Keratinocyte (primary cell): Measurements from ENCODE around the gene CLEC4C. TPM values are rescaled to one million over a fixed set of nuclear protein-coding genes. Genes with fewer than 3 reads are reported as not detected.
A peak's percentile ranks its signal among the peaks of the same experiment; 100 is the strongest.

Source experiments
- DNase-seq: peaks from one replicate; pipeline ENCODE4 v3.0.0-alpha.2; 2011; ENCODE audit warnings: low read depth, missing footprints, low spot score
- FAIRE-seq: peaks from 2 replicates; lab custom pipeline; 2011; peaks lifted over from hg19 to GRCh38; lab: Jason Lieb, UNC
- H2AFZ ChIP-seq: 2 replicates; pipeline ENCODE4 v1.6.0; 2012; ENCODE audit warnings: low read length, control low read depth, inconsistent platforms; ENCODE audit not compliant: control insufficient read depth
- H3K27ac ChIP-seq: 2 replicates; pipeline ENCODE4 v1.5.1; 2011; ENCODE audit warnings: low read length; ENCODE audit not compliant: control insufficient read depth, insufficient read depth
- H3K27me3 ChIP-seq: 3 replicates; pipeline ENCODE4 v1.6.0; 2011; ENCODE audit warnings: low read length; ENCODE audit not compliant: control insufficient read depth, insufficient read depth; ENCODE audit errors: extremely low read depth
- H3K36me3 ChIP-seq, 2 experiments: 2 replicates in 1 of 2; 3 replicates in 1 of 2; pipeline ENCODE4 v1.5.1; 2011; ENCODE audit warnings: low read length in 2 of 2, mild to moderate bottlenecking in 1 of 2; ENCODE audit not compliant: control insufficient read depth in 2 of 2, insufficient read depth in 2 of 2; ENCODE audit errors: extremely low read depth in 1 of 2
- H3K4me1 ChIP-seq: 3 replicates; pipeline ENCODE4 v1.5.1; 2011; ENCODE audit warnings: low read length; ENCODE audit not compliant: control insufficient read depth, insufficient read depth; ENCODE audit errors: extremely low read depth
- H3K4me2 ChIP-seq: 3 replicates; pipeline ENCODE4 v1.6.0; 2011; ENCODE audit warnings: low read depth, low read length; ENCODE audit not compliant: control insufficient read depth, insufficient read depth; ENCODE audit errors: extremely low read depth
- H3K4me3 ChIP-seq, 3 experiments: fragments of 200-600 bp in 1 of 3; sonication (generic) in 1 of 3; 2 replicates in 2 of 3; 3 replicates in 1 of 3; pipeline ENCODE4 v1.5.1; 2011 to 2016; ENCODE audit warnings: low read length in 3 of 3, mild to moderate bottlenecking in 3 of 3, control low read depth in 2 of 3, inconsistent platforms in 1 of 3, low read depth in 1 of 3, mixed read lengths in 1 of 3, mixed run types in 1 of 3, moderate library complexity in 1 of 3; ENCODE audit not compliant: control insufficient read depth in 2 of 3, insufficient read depth in 2 of 3; ENCODE audit errors: extremely low read depth in 1 of 3
- H3K79me2 ChIP-seq: 2 replicates; pipeline ENCODE4 v1.6.0; 2012; ENCODE audit warnings: low read length; ENCODE audit not compliant: control insufficient read depth, insufficient read depth
- H3K9ac ChIP-seq: 3 replicates; pipeline ENCODE4 v1.6.0; 2011; ENCODE audit warnings: low read length; ENCODE audit not compliant: control insufficient read depth, insufficient read depth; ENCODE audit errors: extremely low read depth
- H3K9me1 ChIP-seq: 3 replicates; pipeline ENCODE4 v1.6.0; 2011; ENCODE audit warnings: low read length; ENCODE audit not compliant: control insufficient read depth, insufficient read depth; ENCODE audit errors: extremely low read depth
- H3K9me3 ChIP-seq: 2 replicates; pipeline ENCODE4 v1.5.1; 2012; ENCODE audit warnings: low read depth, low read length; ENCODE audit not compliant: control insufficient read depth
- H4K20me1 ChIP-seq: 3 replicates; pipeline ENCODE4 v1.6.0; 2011; ENCODE audit warnings: low read length; ENCODE audit not compliant: control insufficient read depth, insufficient read depth; ENCODE audit errors: extremely low read depth
- CTCF ChIP-seq, 3 experiments: IDR thresholded peaks in 1 of 3; conservative IDR thresholded peaks in 1 of 3; optimal IDR thresholded peaks in 1 of 3; 2 replicates in 2 of 3; 3 replicates in 1 of 3; pipeline versions ENCODE3 to v1.5.1; 2011; ENCODE audit warnings: low read length in 3 of 3, mild to moderate bottlenecking in 3 of 3, moderate library complexity in 2 of 3, control low read depth in 1 of 3, inconsistent platforms in 1 of 3; ENCODE audit not compliant: insufficient read depth in 2 of 3; ENCODE audit errors: extremely low read depth in 1 of 3
- EZH2 ChIP-seq: IDR thresholded peaks from one replicate; pipeline ENCODE4 v1.6.1; 2012; ENCODE audit warnings: inconsistent platforms, mild to moderate bottlenecking, low read length, moderate library complexity
- dilution Hi-C: fragments of 300-500 bp; cut with MboI; formaldehyde crosslinking; loops from one replicate; pipeline ENCODE4 v1.7.0; 2020; ENCODE audit warnings: low sequenced_read_pairs; ENCODE audit not compliant: extremely low pct_ligation_motif_present
- polyA plus RNA-seq, 5 experiments: library from polyadenylated mRNA; depleted of rRNA in 3 of 5; stranded (reverse) in 3 of 5; stranded (forward) in 1 of 5; unstranded in 1 of 5; fragments of >200 nt; gene quantifications; 1 replicate in 1 of 5; 2 replicates in 3 of 5; 3 replicates in 1 of 5; pipeline versions ENCODE4 v1.2.1 to v1.2.3, GENCODE V29; 2011 to 2012; ENCODE audit warnings: missing spikeins in 2 of 5, low read depth in 1 of 5, low replicate concordance in 1 of 5

Gene CLEC4C
- polyA plus RNA-seq, 1 donor (not counting 4 experiments of a cell fraction or from before 2014, with no cell fraction given) = not detected

- Histone ChIP-seq H3K9me1 (no peaks in the 10 kb centered on the region), H4K20me1 (no peaks in the 10 kb centered on the region), H3K27me3 (no peaks in the 10 kb centered on the region), H2AFZ (no peak overlapping the region), H3K9ac (no peak overlapping the region), H3K4me3 (no peak overlapping the region), H3K79me2 (no peaks in the 10 kb centered on the region), H3K9me3 (no peaks in the 10 kb centered on the region), H3K4me2 (peak overlapping the region; percentile 22), H3K4me1 (no peaks in the 10 kb centered on the region), H3K27ac (no peak overlapping the region), H3K36me3 (no peaks in the 10 kb centered on the region)
- DNase-seq = no peak
- FAIRE-seq = no peak
- TF ChIP-seq CTCF (optimal IDR thresholded peaks at IDR 0.05 in 1 of 3, IDR thresholded peaks at IDR 0.05 in 1 of 3, conservative IDR thresholded peaks at IDR 0.05 in 1 of 3; ENCODE audit: extremely low read depth in 1 of 3, insufficient read depth in 2 of 3, low read length in 3 of 3) (no peak), EZH2 (no peak)
- dilution Hi-C loops = no loop called here
Observed at GRCh38 chr12:7788294-7788660, 41.1 kb upstream of the CLEC4C start.

- H3K9me1 ChIP-seq = no peaks in the 10 kb centered on the region
- no peaks in the 10 kb centered on the region for H4K20me1 ChIP-seq
- H3K4me2 ChIP-seq = no peak overlapping the region
- no peak overlapping the region for H3K9ac ChIP-seq
- no peak overlapping the region for H3K27ac ChIP-seq
- no peak overlapping the region for H2AFZ ChIP-seq
- H3K9me3 ChIP-seq = no peaks in the 10 kb centered on the region
- H3K27me3 ChIP-seq = no peaks in the 10 kb centered on the region
- no peak for DNase-seq
- H3K4me3 ChIP-seq = no peak overlapping the region
- FAIRE-seq = no peak
- TF ChIP-seq CTCF (optimal IDR thresholded peaks at IDR 0.05 in 1 of 3, IDR thresholded peaks at IDR 0.05 in 1 of 3, conservative IDR thresholded peaks at IDR 0.05 in 1 of 3; ENCODE audit: extremely low read depth in 1 of 3, insufficient read depth in 2 of 3, low read length in 3 of 3) (no peak), EZH2 (no peak)
- dilution Hi-C loops = no loop called here
- no peaks in the 10 kb centered on the region for H3K36me3 ChIP-seq
- H3K79me2 ChIP-seq = no peaks in the 10 kb centered on the region
- H3K4me1 ChIP-seq = no peaks in the 10 kb centered on the region
Observed at GRCh38 chr12:7787574-7788293, 40.6 kb upstream of the CLEC4C start.
